Loucy (cell line): ENCODE measurements around the gene ZDHHC7.

Experiments
- EZH2phosphoT487 ChIP-seq: fragments of 200-600 bp; IDR thresholded peaks from 2 replicates; pipeline ENCODE4 v1.6.1; 2018; ENCODE audit warnings: antibody characterized with exemption, mild to moderate bottlenecking, moderate library complexity, borderline replicate concordance
- TF ChIP-seq, protein P1 (sequence below): fragments of 200-600 bp; sonication (generic); conservative IDR thresholded peaks from 2 replicates; pipeline ENCODE4 v1.5.1; 2014; ENCODE audit warnings: mild to moderate bottlenecking, antibody characterized with exemption, low read length

DNA sequence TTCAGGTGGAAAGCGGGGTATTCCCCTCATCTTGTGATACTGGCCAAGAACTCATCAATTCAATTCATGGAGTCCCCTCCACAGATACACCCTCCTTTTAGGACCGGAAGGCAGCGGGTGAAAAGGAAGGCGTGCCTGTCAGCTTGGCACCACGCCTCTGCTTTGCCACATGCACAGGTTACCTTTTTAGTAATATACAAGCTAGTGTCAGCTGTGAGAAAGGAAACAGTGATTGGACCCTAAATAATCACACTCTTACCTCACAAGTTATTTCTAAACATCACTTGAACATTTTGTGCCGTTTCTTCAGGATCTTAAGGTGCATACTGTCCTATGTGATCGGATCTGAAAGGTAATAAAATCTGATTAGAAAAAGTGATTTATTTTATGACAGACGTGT is 15.7 kb downstream of the ZDHHC7 start:
- TF ChIP-seq, protein P1, sequence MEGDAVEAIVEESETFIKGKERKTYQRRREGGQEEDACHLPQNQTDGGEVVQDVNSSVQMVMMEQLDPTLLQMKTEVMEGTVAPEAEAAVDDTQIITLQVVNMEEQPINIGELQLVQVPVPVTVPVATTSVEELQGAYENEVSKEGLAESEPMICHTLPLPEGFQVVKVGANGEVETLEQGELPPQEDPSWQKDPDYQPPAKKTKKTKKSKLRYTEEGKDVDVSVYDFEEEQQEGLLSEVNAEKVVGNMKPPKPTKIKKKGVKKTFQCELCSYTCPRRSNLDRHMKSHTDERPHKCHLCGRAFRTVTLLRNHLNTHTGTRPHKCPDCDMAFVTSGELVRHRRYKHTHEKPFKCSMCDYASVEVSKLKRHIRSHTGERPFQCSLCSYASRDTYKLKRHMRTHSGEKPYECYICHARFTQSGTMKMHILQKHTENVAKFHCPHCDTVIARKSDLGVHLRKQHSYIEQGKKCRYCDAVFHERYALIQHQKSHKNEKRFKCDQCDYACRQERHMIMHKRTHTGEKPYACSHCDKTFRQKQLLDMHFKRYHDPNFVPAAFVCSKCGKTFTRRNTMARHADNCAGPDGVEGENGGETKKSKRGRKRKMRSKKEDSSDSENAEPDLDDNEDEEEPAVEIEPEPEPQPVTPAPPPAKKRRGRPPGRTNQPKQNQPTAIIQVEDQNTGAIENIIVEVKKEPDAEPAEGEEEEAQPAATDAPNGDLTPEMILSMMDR, result no peak
- TF ChIP-seq EZH2phosphoT487, result no peak
